Ovary (tissue), 3 donors: ENCODE measurements around the gene DIPK1B.

Experiments used
- CTCF ChIP-seq, 3 donors: fragments of 450-650 bp in 2 of 3; fragments of 200-600 bp in 1 of 3; IDR thresholded peaks; one replicate each; pipeline versions ENCODE4 v1.5.1 to v1.8.0; 2016 to 2022; ENCODE audit warnings: antibody characterized with exemption in 3 of 3, mild to moderate bottlenecking in 1 of 3
- EP300 ChIP-seq: sonication (generic); formaldehyde crosslinking; IDR thresholded peaks from one replicate; pipeline ENCODE4 v1.6.1; 2017; ENCODE audit warnings: antibody characterized with exemption
- POLR2A ChIP-seq: fragments of 450-650 bp; IDR thresholded peaks from one replicate; pipeline ENCODE4 v1.6.1; 2017; ENCODE audit warnings: antibody characterized with exemption, mild to moderate bottlenecking, moderate library complexity
- donor health status: DM: no; HTN: no; CAD: no.

- TF ChIP-seq CTCF (IDR thresholded peaks at IDR 0.05), result no peak
- TF ChIP-seq POLR2A, result no peak
- no peak for TF ChIP-seq EP300
These were observed 52.0 kb downstream of the DIPK1B start, which contains the start of gene LCN15 for GRCh38 chr9:136764301-136764891.
